ENCODE measurements around the gene CNN2.

CNN2 gene

GRCh38 chr19:995051-995827 is 31.2 kb upstream of the CNN2 start:
- Histone ChIP-seq H3K9ac (ENCODE audit: low read length in 5 of 5) (no peak overlapping the region), H3K4me1 (ENCODE audit: control insufficient read depth in 5 of 5, insufficient read depth in 5 of 5, low read length in 5 of 5) (peaks cover 0 to 57% (median 34%) of the 10 kb centered on the region in 5 donors), H3K4me3 (ENCODE audit: low read depth in 1 of 5, low read length in 5 of 5) (no peak overlapping the region), H3K9me3 (ENCODE audit: control insufficient read depth in 5 of 5, low read length in 5 of 5) (no peaks in the 10 kb centered on the region), H3K27ac (ENCODE audit: low read depth, low read length) (no peak overlapping the region), H3K36me3 (ENCODE audit: control insufficient read depth in 5 of 5, insufficient read depth in 5 of 5, low read length in 5 of 5) (peaks cover 0 to 29% (median 12%) of the 10 kb centered on the region in 5 donors), H3K27me3 (ENCODE audit: control insufficient read depth in 5 of 5, insufficient read depth in 4 of 5, low read length in 5 of 5) (peaks cover 23 to 31% (median 31%) of the 10 kb centered on the region in 5 donors)

- Histone ChIP-seq H3K27ac (ENCODE audit: low read depth, low read length) (no peak overlapping the region), H3K4me1 (ENCODE audit: control insufficient read depth in 5 of 5, insufficient read depth in 5 of 5, low read length in 5 of 5) (peaks cover 0 to 52% (median 40%) of the 10 kb centered on the region in 5 donors), H3K9ac (ENCODE audit: low read length in 5 of 5) (no peak overlapping the region), H3K27me3 (ENCODE audit: control insufficient read depth in 5 of 5, insufficient read depth in 4 of 5, low read length in 5 of 5) (peaks cover 29 to 39% (median 35%) of the 10 kb centered on the region in 5 donors), H3K36me3 (ENCODE audit: control insufficient read depth in 5 of 5, insufficient read depth in 5 of 5, low read length in 5 of 5) (peaks cover 0 to 20% (median 4%) of the 10 kb centered on the region in 5 donors), H3K9me3 (ENCODE audit: control insufficient read depth in 5 of 5, low read length in 5 of 5) (no peaks in the 10 kb centered on the region), H3K4me3 (ENCODE audit: low read depth in 1 of 5, low read length in 5 of 5) (peak overlapping the region in 1 of 5 donors; percentile 11)
Observed at GRCh38 chr19:996051-996838, 30.2 kb upstream of the CNN2 start.

- Histone ChIP-seq H3K9me3 (ENCODE audit: control insufficient read depth in 5 of 5, low read length in 5 of 5) (no peaks in the 10 kb centered on the region), H3K9ac (ENCODE audit: low read length in 5 of 5) (no peak overlapping the region), H3K4me3 (ENCODE audit: low read depth in 1 of 5, low read length in 5 of 5) (no peak overlapping the region), H3K27ac (ENCODE audit: low read depth, low read length) (no peak overlapping the region), H3K27me3 (ENCODE audit: control insufficient read depth in 5 of 5, insufficient read depth in 4 of 5, low read length in 5 of 5) (peaks cover 32 to 50% (median 40%) of the 10 kb centered on the region in 5 donors), H3K36me3 (ENCODE audit: control insufficient read depth in 5 of 5, insufficient read depth in 5 of 5, low read length in 5 of 5) (peaks cover 0 to 10% (median under 1%) of the 10 kb centered on the region in 5 donors), H3K4me1 (ENCODE audit: control insufficient read depth in 5 of 5, insufficient read depth in 5 of 5, low read length in 5 of 5) (peaks cover 0 to 49% (median 42%) of the 10 kb centered on the region in 5 donors)
Observed at GRCh38 chr19:998064-998463, 28.3 kb upstream of the CNN2 start.

GRCh38 chr19:999379-999719 is 27.1 kb upstream of the CNN2 start:
- Histone ChIP-seq H3K27ac (ENCODE audit: low read depth, low read length) (no peak overlapping the region), H3K36me3 (ENCODE audit: control insufficient read depth in 5 of 5, insufficient read depth in 5 of 5, low read length in 5 of 5) (peaks cover 0 to 2% (median 0%) of the 10 kb centered on the region in 5 donors), H3K9ac (ENCODE audit: low read length in 5 of 5) (no peak overlapping the region), H3K4me3 (ENCODE audit: low read depth in 1 of 5, low read length in 5 of 5) (no peak overlapping the region), H3K27me3 (ENCODE audit: control insufficient read depth in 5 of 5, insufficient read depth in 4 of 5, low read length in 5 of 5) (peaks cover 34 to 52% (median 40%) of the 10 kb centered on the region in 5 donors), H3K4me1 (ENCODE audit: control insufficient read depth in 5 of 5, insufficient read depth in 5 of 5, low read length in 5 of 5) (peaks cover 0 to 37% (median 29%) of the 10 kb centered on the region in 5 donors), H3K9me3 (ENCODE audit: control insufficient read depth in 5 of 5, low read length in 5 of 5) (no peaks in the 10 kb centered on the region)

- no peak within 1 kb of the TSS for H3K9ac ChIP-seq (ENCODE audit: low read length in 5 of 5)
- peaks cover 0 to 33% (median 22%) of the 10 kb centered on the region in 5 donors for H3K4me1 ChIP-seq (ENCODE audit: control insufficient read depth in 5 of 5, insufficient read depth in 5 of 5, low read length in 5 of 5)
- no peaks in the 10 kb centered on the region for H3K9me3 ChIP-seq (ENCODE audit: control insufficient read depth in 5 of 5, low read length in 5 of 5)
- H3K36me3 ChIP-seq (ENCODE audit: control insufficient read depth in 5 of 5, insufficient read depth in 5 of 5, low read length in 5 of 5): no peaks in the 10 kb centered on the region
- H3K4me3 ChIP-seq (ENCODE audit: low read depth in 1 of 5, low read length in 5 of 5): no peak within 1 kb of the TSS
- H3K27ac ChIP-seq (ENCODE audit: low read depth, low read length): no peak within 1 kb of the TSS
- H3K27me3 ChIP-seq (ENCODE audit: control insufficient read depth in 5 of 5, insufficient read depth in 4 of 5, low read length in 5 of 5): peaks cover 34 to 52% (median 40%) of the 10 kb centered on the region in 5 donors
Observed at GRCh38 chr19:1000095-1000494, 26.3 kb upstream of the CNN2 start, which contains the start of gene GRIN3B. Gene GRIN3B, plus strand, starts transcription at chr19:1000419. Its CDS starts 19 bp downstream, at chr19:1000438.

GRCh38 chr19:1000591-1001537 is 25.5 kb upstream of the CNN2 start:
- Histone ChIP-seq H3K27ac (ENCODE audit: low read depth, low read length) (no peak overlapping the region), H3K27me3 (ENCODE audit: control insufficient read depth in 5 of 5, insufficient read depth in 4 of 5, low read length in 5 of 5) (peaks cover 33 to 48% (median 35%) of the 10 kb centered on the region in 5 donors), H3K9ac (ENCODE audit: low read length in 5 of 5) (no peak overlapping the region), H3K36me3 (ENCODE audit: control insufficient read depth in 5 of 5, insufficient read depth in 5 of 5, low read length in 5 of 5) (no peaks in the 10 kb centered on the region), H3K9me3 (ENCODE audit: control insufficient read depth in 5 of 5, low read length in 5 of 5) (no peaks in the 10 kb centered on the region), H3K4me1 (ENCODE audit: control insufficient read depth in 5 of 5, insufficient read depth in 5 of 5, low read length in 5 of 5) (peaks cover 0 to 26% (median 14%) of the 10 kb centered on the region in 5 donors), H3K4me3 (ENCODE audit: low read depth in 1 of 5, low read length in 5 of 5) (peak overlapping the region in 1 of 5 donors; percentile 32)

GRCh38 chr19:1001538-1002166 is 24.8 kb upstream of the CNN2 start:
- Histone ChIP-seq H3K27me3 (ENCODE audit: control insufficient read depth in 5 of 5, insufficient read depth in 4 of 5, low read length in 5 of 5) (peaks cover 25 to 43% (median 30%) of the 10 kb centered on the region in 5 donors), H3K9me3 (ENCODE audit: control insufficient read depth in 5 of 5, low read length in 5 of 5) (no peaks in the 10 kb centered on the region), H3K4me3 (ENCODE audit: low read depth in 1 of 5, low read length in 5 of 5) (peak overlapping the region in 1 of 5 donors; percentile 32), H3K27ac (ENCODE audit: low read depth, low read length) (no peak overlapping the region), H3K9ac (ENCODE audit: low read length in 5 of 5) (no peak overlapping the region), H3K4me1 (ENCODE audit: control insufficient read depth in 5 of 5, insufficient read depth in 5 of 5, low read length in 5 of 5) (peaks cover 0 to 18% (median 7%) of the 10 kb centered on the region in 5 donors), H3K36me3 (ENCODE audit: control insufficient read depth in 5 of 5, insufficient read depth in 5 of 5, low read length in 5 of 5) (no peaks in the 10 kb centered on the region)

GRCh38 chr19:1002600-1002999 is 23.8 kb upstream of the CNN2 start:
- peaks cover 24 to 38% (median 25%) of the 10 kb centered on the region in 5 donors for H3K27me3 ChIP-seq (ENCODE audit: control insufficient read depth in 5 of 5, insufficient read depth in 4 of 5, low read length in 5 of 5)

GRCh38 chr19:1003283-1003682 is 23.1 kb upstream of the CNN2 start:
- Histone ChIP-seq H3K4me1 (ENCODE audit: control insufficient read depth in 5 of 5, insufficient read depth in 5 of 5, low read length in 5 of 5) (peaks cover 0 to 16% (median 7%) of the 10 kb centered on the region in 5 donors), H3K36me3 (ENCODE audit: control insufficient read depth in 5 of 5, insufficient read depth in 5 of 5, low read length in 5 of 5) (peaks cover 0 to under 1% (median 0%) of the 10 kb centered on the region in 5 donors), H3K4me3 (ENCODE audit: low read depth in 1 of 5, low read length in 5 of 5) (no peak overlapping the region), H3K9me3 (ENCODE audit: control insufficient read depth in 5 of 5, low read length in 5 of 5) (no peaks in the 10 kb centered on the region), H3K27me3 (ENCODE audit: control insufficient read depth in 5 of 5, insufficient read depth in 4 of 5, low read length in 5 of 5) (peaks cover 20 to 31% (median 22%) of the 10 kb centered on the region in 5 donors), H3K9ac (ENCODE audit: low read length in 5 of 5) (no peak overlapping the region), H3K27ac (ENCODE audit: low read depth, low read length) (no peak overlapping the region)

More at GRCh38 chr19:1002600-1002999, 23.8 kb upstream of the CNN2 start:
- H3K4me1 ChIP-seq (ENCODE audit: control insufficient read depth in 5 of 5, insufficient read depth in 5 of 5, low read length in 5 of 5): peaks cover 0 to 16% (median 7%) of the 10 kb centered on the region in 5 donors
- H3K9me3 ChIP-seq (ENCODE audit: control insufficient read depth in 5 of 5, low read length in 5 of 5): no peaks in the 10 kb centered on the region
- H3K27ac ChIP-seq (ENCODE audit: low read depth, low read length): no peak overlapping the region
- no peak overlapping the region for H3K9ac ChIP-seq (ENCODE audit: low read length in 5 of 5)
- H3K4me3 ChIP-seq (ENCODE audit: low read depth in 1 of 5, low read length in 5 of 5): no peak overlapping the region
- no peaks in the 10 kb centered on the region for H3K36me3 ChIP-seq (ENCODE audit: control insufficient read depth in 5 of 5, insufficient read depth in 5 of 5, low read length in 5 of 5)

Data from subcutaneous abdominal adipose tissue (tissue), 5 donors.